ENCODE results near the gene NAA80.

DNA sequence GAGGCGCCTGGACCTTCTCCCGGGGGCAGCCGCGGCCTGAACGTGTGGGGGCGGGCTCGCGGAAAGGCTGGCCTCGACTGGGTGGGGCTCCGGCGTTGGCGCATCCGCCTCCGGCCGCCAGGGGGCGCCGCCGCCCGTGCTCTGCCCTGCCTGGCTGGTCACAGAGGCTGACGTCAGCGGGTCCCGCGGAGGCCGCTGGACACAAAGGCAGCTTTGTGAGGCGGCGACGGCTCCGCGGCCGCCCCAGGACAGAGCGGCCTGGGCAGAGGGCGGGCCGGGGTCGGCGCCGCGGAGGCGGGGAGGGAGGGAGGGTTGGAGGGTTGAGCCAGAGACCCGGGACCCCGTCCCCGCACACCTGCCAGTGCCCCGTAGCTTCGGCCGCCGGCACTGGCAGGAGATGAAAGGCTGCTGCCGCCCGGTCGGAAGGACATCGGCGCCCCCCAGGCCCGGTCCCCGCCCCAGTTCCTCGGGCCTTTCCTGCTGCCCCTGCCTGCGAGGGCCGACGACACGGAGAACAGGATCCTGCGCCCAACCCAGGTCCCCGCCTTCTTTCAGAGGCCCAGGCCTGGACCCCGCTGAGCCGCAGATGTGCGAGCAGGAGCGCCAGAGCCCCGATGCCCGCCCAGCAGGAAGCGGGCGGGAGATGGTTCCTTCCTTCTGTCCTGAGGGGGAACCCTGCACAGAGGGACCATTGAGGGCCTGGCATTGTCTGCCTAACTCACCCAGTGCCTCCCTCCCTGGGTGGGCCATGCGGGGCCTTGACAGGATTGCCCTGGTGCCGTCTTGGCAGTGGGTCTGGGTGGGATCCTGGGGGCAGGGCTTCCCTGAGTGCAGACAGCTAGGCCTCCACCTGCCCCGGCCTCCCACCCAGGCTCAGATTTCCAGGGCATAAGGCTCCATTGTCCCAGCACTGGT, 38.9 kb downstream of the NAA80 start:
- TF ChIP-seq, protein P1, sequence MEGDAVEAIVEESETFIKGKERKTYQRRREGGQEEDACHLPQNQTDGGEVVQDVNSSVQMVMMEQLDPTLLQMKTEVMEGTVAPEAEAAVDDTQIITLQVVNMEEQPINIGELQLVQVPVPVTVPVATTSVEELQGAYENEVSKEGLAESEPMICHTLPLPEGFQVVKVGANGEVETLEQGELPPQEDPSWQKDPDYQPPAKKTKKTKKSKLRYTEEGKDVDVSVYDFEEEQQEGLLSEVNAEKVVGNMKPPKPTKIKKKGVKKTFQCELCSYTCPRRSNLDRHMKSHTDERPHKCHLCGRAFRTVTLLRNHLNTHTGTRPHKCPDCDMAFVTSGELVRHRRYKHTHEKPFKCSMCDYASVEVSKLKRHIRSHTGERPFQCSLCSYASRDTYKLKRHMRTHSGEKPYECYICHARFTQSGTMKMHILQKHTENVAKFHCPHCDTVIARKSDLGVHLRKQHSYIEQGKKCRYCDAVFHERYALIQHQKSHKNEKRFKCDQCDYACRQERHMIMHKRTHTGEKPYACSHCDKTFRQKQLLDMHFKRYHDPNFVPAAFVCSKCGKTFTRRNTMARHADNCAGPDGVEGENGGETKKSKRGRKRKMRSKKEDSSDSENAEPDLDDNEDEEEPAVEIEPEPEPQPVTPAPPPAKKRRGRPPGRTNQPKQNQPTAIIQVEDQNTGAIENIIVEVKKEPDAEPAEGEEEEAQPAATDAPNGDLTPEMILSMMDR (conservative IDR thresholded peaks at IDR 0.05; ENCODE audit: low read depth, low read length) = peak; percentile 87
- TF ChIP-seq EZH2 (IDR thresholded peaks at IDR 0.05; ENCODE audit: low read length, unreplicated experiment) = no peak

Data from PC-3 (cell line).